HG03280 (cell line): ENCODE data around the gene MED19.
"Not testable (repeated sequence)": the region's sequence is repeated elsewhere in the genome, so short reads cannot be mapped to it uniquely, and the experiment has no call there.

ENCODE experiments used
- ATAC-seq: cut with Tn5 transposase; IDR thresholded peaks from one replicate; pipeline ENCODE4 v1.9.1; 2021; ENCODE audit warnings: mild to moderate bottlenecking, moderate library complexity; ENCODE audit not compliant: unreplicated experiment

Gene MED19, protein sequence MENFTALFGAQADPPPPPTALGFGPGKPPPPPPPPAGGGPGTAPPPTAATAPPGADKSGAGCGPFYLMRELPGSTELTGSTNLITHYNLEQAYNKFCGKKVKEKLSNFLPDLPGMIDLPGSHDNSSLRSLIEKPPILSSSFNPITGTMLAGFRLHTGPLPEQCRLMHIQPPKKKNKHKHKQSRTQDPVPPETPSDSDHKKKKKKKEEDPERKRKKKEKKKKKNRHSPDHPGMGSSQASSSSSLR

DNA sequence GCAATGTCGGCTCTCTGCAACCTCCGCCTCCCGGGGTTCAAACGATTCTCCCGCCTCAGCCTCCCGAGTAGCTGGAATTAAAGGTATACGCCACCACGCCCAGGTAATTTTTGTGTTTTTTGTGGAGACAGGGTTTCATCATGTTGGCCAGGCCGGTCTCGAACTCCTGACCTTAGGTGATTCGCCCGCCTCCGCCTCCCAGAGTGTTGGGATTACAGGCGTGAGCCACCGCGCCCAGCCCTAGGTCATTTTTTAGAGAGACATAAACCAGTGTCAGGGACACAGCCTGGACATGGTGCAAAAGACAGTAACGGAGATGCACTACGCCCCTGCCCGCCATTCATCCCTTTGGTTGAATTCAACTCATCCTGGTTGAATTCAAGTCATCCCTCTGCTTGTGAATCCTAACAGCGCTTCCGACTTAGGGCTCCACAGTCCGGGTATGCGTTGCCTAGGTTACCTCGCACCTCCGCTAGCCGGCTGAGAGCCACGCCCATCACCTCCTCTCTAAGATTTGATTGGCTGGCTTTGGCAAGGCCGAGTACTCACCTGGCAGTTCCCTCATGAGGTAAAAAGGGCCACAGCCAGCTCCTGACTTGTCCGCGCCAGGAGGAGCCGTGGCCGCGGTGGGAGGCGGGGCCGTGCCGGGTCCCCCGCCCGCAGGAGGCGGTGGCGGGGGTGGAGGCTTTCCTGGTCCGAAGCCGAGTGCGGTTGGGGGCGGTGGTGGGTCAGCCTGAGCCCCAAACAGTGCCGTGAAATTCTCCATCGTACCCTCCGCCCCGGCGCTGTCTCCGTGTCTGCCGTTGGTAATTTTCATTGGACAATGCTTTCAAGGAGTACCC is at the start of gene MED19:
Gene MED19 (minus strand): TSS at position 802 of the 842 bp plus-strand sequence. CDS start 36 bp downstream, at position 766.
- ATAC-seq: peak; percentile 40

DNA sequence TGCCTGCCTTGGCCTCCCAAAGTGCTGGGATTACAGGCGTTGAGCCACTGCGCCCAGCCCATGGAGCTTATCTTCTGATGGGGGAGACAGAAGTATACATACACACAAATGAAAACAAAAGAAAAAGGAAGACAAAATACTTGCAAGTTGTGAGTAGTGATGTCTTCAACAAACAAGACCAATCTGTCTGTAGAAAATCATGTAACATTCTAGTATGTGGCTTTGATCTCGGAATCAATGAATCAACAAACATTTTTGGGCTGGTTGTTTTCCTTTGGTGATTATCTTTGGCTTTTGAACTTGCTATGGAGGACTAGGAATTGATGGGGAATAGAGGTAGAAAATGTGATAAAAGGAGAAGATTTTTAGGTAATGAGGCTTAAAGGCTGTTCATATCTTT is 46.2 kb upstream of the MED19 start:
- ATAC-seq: no peak

DNA sequence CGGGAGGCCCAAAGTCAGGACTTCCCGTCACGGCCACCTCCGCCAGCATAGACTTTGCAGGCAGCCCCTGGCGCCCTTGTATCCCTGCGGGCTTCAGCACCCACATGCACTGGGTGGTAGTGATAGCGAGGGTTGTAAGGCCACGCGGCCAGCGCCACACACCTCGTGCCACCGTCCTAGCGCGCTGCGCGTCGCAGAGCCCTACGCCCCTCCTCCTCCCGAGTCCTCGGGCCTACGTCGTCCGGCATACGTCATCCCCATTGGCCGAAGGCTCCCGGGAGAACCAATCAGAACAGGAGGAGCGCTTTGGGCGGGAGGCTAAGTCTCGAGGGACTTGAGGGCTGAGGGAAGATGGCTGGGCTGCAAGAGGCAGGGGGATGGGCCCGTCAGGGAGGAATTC is 40.9 kb upstream of the MED19 start:
- ATAC-seq: no peak

GRCh38 chr11:57751676-57752253 is 39.8 kb upstream of the MED19 start, which contains the start of gene BTBD18:
BTBD18 (minus strand) TSS chr11:57751819; CDS start chr11:57751188, 631 bp downstream.
- no peak for ATAC-seq

- ATAC-seq: no peak
These were observed 39.2 kb upstream of the MED19 start for GRCh38 chr11:57751176-57751575.

DNA sequence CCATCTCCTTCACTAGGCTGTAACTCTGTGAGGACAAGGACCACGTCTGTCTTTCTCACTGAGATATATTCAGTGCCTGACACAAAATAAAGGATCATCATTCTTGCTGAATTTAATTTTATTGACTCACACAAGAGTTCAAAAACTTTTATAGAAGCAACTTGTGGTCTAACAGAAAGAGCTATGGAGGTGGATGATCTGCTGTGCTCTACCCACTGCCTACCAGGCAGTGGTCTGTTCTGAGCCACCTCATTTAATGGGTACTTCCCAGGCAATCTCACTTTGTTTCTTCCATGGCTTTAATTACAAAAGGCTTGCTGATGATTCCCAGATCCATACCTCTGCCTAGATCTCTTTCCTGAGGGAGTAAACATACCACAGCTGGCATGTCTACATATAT is 34.9 kb upstream of the MED19 start:
- ATAC-seq: no peak

- no peak for ATAC-seq
These were observed 33.2 kb upstream of the MED19 start for GRCh38 chr11:57745206-57745605.

DNA sequence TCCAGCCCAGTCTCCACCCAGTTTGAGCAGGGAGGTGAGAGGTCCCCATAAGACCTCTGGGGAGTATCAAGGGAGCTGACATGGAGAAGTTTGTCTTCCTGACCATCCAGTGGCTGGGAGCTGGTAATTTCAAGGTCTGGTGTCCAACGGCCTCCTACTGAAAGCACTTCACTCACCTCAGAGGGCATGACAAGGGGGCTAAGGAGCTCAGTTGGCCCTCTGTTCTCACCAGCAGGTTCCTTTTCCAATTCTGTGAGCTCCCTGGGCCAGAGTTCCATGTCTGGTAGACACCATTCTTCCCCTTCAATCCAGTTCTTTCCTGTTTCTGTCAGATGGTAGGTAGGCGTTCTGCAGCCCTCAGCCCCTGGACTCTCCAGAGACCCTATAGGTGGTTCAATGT is 32.3 kb upstream of the MED19 start:
- no peak for ATAC-seq

- no peak for ATAC-seq
These were observed 30.1 kb upstream of the MED19 start for GRCh38 chr11:57742087-57742452.

GRCh38 chr11:57741132-57742086 is 29.4 kb upstream of the MED19 start, which contains the start of gene SELENOH:
SELENOH (plus strand) TSS chr11:57741491; CDS start chr11:57741596, 105 bp downstream.
- ATAC-seq: peak; percentile 92

DNA sequence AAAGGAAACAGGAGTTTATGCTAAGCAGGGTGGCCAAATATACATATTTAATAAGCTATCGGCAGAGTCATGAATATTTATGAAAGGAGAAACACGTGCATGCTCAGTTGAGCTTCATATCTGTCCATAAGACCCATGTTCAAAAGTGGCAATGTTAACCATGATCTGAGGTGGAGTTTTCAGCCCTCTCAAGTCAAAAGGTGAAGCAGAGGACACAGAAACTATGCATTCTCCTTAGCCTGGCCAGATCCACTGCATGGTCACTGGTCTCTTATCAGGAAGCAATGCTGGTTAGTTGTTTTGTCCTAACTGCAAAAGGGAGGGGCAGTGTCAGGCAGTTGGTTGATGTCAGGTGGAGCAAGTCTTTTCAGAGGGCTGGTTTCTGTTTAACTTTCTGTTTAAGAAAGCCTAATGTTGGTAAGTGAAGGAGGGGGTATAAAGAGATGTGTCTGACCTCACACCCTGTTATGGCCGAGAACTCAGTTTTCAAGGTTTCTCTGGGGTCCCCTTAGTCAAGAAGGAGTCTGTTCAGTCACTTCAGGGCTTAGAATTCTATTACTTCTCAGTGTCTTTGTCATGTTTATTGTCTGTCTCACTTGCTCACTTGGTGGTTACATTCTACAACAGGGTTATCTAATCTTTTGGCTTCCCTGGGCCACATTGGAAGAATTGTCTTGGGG is 23.7 kb upstream of the MED19 start:
- peak; percentile 58 for ATAC-seq

GRCh38 chr11:57732661-57733060 is 20.6 kb upstream of the MED19 start:
- ATAC-seq: no peak

DNA sequence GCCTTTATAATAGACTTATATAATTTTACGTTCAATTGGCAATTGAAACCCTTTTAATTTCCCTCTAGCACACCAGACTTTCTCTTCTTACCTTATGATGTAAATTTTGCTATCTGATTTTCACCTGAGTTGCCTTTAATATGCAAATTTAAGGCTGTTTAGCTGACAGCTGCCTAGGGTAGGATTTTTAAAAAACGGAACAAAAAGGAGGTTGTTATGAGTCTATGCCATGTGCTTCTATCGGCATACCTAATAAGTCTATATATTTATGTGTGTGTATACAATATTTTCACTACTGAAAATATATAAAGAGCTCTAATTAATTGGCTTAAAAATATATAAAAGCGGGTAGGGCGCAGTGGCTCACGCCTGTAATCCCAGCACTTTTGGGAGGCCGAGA is 17.5 kb upstream of the MED19 start:
- no peak for ATAC-seq

- no peak for ATAC-seq
These were observed 16.8 kb upstream of the MED19 start for GRCh38 chr11:57728829-57729228.

GRCh38 chr11:57727185-57727584 is 15.2 kb upstream of the MED19 start:
- ATAC-seq: no peak

DNA sequence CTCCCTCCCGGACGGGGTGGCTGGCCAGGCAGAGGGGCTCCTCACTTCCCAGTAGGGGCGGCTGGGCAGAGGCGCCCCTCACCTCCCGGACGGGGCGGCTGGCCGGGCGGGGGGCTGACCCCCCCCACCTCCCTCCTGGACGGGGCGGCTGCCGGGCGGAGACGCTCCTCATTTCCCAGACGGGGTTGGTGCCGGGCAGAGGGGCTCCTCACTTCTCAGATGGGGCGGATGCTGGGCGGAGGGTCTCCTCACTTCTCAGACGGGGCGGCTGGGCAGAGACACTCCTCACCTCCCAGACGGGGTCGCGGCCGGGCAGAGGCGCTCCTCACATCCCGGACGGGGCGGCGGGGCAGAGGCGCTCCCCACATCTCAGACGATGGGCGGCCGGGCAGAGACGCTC is 4.7 kb upstream of the MED19 start:
- not testable (repeated sequence) for ATAC-seq

DNA sequence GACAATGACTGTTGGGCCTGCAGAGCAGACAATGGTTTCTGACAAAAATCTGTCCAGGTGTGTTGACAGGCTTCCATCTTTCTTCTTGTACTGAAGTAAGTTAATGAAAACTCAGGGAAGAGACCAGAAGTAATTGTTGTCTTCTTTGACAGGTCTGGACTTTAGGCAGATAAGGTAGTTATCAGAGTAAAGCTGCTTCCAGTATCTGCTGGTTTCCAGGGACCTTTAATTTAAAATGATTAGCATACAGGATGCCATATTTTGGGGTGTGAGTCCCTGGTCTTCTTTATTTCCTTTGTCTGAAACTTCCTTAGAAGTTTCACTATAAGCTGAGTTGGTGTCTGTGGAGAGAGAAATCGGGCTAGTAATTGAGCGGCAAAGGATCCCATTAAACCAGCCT is 1.8 kb upstream of the MED19 start:
- ATAC-seq: no peak

DNA sequence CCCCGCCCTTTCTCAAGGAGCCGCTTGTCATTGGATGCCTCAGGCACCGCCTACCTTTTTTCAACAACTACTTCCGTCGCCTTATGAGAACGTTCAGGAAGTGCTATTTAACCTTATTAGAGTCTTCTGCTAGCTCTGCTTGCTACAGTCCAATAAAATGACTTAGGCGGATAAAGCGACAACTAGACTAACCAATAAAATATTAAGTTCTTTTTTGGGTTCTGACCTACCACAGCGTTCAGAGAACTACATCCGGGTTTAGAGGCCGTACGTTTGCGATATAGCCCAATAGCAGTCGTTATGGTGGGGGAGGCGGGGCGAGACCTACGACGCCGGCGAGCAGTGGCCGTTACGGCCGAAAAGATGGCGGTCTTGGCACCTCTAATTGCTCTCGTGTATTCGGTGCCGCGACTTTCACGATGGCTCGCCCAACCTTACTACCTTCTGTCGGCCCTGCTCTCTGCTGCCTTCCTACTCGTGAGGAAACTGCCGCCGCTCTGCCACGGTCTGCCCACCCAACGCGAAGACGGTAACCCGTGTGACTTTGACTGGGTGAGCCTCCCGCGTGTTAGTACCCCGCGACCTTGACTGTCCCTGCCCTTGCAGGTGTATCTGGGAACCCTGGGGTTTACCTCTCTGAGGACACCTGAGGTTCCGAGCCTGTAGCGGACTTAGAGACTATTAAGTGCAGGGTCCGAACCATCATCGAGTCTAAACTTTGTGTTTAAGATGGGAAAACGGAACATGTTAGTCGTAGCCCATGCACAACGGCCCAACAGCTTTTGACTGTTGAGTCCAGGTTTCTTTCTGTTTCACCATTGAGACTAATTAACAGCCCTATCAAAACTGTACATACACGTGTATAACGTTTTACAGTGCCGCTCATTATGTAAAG is 488 bp upstream of the MED19 start, which contains the start of gene TMX2:
Gene TMX2 (plus strand): TSS at position 338 of the 895 bp plus-strand sequence. CDS start 26 bp downstream, at position 364.
- ATAC-seq: peak; percentile 92

DNA sequence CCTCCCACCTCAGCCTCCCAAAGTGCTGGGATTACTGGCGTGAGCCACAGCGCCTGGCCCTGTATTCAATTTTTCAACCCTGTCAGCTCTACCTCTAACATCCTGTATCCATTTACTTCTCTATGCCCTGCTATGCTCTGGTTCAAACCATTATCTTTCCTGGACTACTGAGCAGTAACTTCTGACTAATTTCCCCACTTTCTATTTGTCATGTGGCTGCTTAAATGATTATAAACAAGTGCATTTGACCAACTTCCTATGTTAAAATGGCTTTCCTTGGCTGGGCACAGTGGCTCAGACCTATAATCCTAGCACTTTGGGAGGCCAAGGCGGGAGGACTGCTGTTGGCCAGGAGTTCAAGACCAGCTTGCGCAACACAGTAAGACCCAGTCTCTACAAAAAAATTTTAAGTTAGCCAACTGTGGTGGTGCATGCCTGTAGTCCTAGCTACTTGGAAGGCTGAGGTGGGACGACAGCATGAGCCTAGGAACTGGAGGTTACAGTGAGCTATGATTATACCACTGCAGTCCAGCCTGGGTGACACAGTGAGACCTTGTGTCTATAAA is 2.1 kb downstream of the MED19 start:
- ATAC-seq: no peak
